HEK293 (cell line): Measurements from ENCODE around the gene SAMD4B.
A peak's percentile ranks its signal among the peaks of the same experiment; 100 is the strongest.

Experiments
- TF ChIP-seq, protein P1 (sequence below): fragments of 450-650 bp; formaldehyde crosslinking; IDR thresholded peaks from 2 replicates; pipeline ENCODE4 v1.5.1; 2016; ENCODE audit warnings: missing biosample characterization, missing genetic modification characterization
- TF ChIP-seq, protein P2 (sequence below): fragments of 450-650 bp; formaldehyde crosslinking; IDR thresholded peaks from 2 replicates; pipeline ENCODE4; 2016; ENCODE audit warnings: missing biosample characterization, missing genetic modification characterization

DNA sequence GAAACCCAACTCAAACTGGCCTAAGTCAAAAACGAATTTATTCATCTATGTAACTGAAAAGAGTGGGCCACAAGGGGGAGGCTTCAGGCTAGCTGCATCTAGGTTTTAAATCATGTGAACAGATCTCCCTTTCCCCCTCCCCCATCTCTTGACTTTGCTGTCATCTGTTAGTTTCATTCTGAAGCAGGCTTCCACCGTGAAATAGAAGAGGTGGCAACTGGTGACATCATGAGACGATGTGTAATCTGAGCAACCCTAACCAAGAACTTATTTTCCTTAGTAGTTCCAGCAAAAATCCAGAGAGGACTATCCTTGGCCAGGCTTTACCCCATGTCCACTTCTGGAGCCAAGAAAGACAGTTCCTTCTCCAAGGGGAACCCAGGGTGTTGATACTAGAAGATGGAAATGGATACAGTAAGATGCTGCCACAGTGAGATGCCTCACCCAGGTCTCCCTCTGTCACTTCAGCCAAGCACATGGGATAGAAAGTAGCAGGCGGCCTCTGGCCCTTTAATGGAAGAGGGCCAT is 9.4 kb downstream of the SAMD4B start:
- TF ChIP-seq, protein P1, sequence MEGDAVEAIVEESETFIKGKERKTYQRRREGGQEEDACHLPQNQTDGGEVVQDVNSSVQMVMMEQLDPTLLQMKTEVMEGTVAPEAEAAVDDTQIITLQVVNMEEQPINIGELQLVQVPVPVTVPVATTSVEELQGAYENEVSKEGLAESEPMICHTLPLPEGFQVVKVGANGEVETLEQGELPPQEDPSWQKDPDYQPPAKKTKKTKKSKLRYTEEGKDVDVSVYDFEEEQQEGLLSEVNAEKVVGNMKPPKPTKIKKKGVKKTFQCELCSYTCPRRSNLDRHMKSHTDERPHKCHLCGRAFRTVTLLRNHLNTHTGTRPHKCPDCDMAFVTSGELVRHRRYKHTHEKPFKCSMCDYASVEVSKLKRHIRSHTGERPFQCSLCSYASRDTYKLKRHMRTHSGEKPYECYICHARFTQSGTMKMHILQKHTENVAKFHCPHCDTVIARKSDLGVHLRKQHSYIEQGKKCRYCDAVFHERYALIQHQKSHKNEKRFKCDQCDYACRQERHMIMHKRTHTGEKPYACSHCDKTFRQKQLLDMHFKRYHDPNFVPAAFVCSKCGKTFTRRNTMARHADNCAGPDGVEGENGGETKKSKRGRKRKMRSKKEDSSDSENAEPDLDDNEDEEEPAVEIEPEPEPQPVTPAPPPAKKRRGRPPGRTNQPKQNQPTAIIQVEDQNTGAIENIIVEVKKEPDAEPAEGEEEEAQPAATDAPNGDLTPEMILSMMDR (tag by site-specific recombination): 0 out of 2 replicates have a peak, but pooled peaks have one; percentile 18
- TF ChIP-seq, protein P2, sequence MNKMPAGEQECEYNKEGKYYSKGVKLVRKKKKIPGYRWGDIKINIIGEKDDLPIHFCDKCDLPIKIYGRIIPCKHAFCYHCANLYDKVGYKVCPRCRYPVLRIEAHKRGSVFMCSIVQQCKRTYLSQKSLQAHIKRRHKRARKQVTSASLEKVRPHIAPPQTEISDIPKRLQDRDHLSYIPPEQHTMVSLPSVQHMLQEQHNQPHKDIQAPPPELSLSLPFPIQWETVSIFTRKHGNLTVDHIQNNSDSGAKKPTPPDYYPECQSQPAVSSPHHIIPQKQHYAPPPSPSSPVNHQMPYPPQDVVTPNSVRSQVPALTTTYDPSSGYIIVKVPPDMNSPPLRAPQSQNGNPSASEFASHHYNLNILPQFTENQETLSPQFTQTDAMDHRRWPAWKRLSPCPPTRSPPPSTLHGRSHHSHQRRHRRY: no peak
